Head of caudate nucleus (tissue), 42 donors: Measurements from ENCODE around the gene IL31.
"Not testable (repeated sequence)": the region's sequence is repeated elsewhere in the genome, so short reads cannot be mapped to it uniquely, and the experiment has no call there.

ENCODE experiments used
- DNase-seq, 42 donors: peaks; one replicate each; pipeline versions ENCODE4 v3.0.0 to v3.0.0-alpha.2; 2020 to 2021; ENCODE audit warnings: mixed read lengths in 7 of 42
- intact Hi-C: fragments of 100-400 bp; cut with DNase I; formaldehyde crosslinking; loops from one replicate; pipeline ENCODE4 v1.15.0; 2022

IL31 gene

DNA sequence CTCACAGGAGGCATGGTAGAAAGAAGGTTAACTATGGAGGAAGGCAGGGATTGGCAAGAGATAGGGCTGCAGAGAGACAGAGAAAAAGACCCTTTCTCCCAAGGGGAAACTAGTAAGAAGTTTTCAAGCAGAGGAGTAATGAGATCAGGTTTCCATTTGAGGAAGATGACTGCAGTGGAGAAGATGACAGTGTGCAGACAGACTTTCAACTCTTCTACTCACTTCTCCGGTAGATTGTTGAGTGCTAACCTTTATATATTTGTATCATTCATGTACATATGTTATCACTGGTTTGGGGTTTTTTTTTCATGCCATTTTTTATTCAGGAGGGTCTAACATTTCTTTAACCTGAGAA, 23.6 kb upstream of the IL31 start:
- no peak for DNase-seq
- intact Hi-C loops, result no loop called here

DNA sequence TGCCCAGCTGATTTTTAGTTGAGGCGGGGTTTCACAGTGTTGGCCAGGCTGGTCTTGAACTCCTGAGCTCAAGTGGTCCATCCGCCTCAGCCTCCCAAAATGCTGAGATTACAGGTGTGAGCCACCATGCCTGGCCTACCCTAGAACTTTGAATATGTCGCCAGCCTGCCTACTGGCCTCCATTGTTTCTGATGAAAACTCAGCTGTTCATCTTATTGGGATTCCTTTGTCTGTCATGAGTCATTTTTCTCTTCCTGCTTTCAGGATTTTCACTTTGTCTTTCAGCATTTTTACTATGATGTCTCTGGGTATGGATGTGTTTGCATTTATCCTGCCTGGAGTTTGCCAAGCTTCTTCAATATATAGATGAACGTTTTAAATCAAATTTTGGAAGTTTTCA, 21.4 kb upstream of the IL31 start:
- intact Hi-C loops, result no loop called here
- no peak for DNase-seq

DNA sequence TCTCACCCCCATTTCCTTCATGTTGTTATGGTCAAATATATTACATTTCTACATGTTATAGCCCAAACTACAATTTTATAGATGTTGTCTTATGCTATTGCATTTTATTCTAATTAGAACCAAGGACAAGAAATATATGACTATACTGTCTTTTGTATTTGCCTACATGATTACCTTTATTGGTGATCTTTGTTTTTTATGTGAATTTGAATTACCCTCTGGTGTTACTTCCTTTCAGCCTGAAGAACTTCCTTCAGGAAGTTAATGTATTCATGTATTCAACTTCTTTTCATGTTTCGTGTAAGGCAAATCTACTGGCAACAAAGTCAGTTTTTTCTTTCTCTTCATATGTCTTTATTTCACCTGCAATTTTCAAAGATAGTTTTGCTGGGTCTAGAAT, 20.8 kb upstream of the IL31 start:
- intact Hi-C loops, result no loop called here
- DNase-seq, result no peak

DNA sequence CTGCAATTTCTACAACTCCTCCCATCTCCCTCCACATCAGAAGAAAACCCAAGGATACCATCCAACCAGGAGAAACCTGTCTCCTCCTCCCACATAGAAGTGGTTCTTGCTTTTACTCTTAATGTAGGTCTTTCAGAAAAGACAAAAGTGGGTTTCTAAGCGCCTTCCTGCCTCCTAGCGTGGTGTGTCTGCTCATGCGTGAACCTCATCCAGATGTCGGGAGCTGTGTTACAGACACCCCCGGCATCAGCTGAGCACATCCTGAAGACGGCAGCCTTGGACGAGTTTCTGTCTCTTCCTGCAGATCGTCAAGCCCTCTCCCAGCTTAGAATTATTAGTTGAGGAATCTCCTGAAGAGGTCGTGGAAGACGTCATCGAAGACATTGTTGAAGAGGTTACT, 18.4 kb upstream of the IL31 start:
- DNase-seq, result peak in 25 of 42 donors; percentile 33 to 73 (median 49)
- intact Hi-C loops, result no loop called here

DNA sequence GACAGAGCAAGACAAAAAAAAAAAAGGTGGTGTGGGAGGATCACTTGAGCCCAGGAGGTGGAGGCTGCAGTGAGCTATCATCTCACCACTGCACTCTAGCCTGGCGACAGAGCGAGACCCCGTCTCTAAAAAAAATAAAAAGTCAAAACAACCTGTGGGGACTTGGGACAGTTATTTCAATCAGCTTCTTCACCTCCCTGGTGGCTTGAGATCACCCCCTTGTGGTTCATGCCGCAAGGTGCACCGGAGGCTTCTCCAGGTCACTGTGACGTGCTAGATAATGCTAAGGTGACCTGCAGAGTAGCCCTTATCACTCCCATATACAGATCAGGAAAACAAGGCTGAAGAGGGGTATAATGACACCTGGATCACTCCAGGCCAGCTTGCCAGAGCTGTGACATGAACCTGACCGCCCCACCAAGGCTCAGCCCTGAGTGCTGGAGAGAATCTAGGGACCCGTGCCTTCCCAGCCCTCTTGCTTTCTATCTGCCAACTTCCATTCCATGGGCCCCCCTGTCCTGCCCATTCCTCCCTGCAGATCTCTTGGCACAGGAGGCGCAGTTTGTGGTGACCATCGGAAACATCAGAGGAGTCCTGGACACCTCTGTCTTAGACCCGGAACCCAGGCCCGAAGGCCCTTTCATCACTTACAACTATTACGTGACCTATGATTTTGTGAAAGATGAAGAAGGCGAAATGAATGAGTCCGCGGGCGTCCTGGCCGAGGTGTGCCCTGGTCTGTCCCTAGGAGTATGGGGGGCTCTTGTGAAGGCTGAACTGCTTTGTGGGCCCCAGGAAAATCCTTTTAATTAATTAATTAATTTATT, 17.0 kb upstream of the IL31 start:
- peak in 30 of 42 donors; percentile 17 to 65 (median 50) for DNase-seq
- intact Hi-C loops, result no loop called here

DNA sequence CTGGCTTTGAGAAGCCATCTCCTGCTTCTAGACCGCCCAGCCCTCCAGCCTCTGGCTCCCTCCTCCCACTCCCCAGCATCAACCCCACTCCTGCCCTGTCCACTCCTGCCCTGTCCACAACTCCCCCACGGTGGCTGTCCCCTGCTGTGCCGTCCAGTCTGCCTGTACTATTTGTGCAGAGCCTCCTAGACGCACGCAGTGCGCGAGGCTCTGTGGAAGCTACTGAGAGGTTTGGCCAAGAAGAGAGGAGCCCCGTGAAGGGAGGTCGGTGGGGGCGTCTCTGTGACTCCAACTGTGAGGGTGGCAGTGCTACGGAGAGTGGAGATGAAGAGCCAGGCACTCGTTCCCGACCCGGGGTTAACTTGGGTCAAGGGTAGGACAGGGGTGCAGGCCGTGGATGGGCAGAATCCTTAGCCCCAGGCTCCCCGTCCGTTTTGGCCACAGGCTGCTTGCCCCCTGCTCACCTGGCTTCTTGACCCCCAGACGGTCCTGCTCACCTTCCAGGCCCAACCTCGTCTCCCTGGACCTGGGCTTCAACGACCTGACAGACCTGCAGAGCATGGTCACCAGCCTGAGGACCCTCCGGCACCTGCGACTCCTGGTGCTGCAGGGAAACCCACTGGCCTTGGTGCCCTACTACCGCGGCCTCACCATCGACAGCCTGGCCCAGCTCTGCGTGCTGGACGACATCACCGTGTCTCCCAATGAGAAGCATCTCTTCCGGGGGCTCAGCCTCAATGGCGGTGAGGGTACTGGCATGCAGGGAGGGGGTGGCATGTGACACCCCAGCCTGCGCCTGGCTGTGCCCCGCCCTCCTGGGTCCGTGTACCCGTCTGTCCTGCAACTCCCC, 15.8 kb upstream of the IL31 start:
- intact Hi-C loops, result no loop called here
- DNase-seq, result no peak

DNA sequence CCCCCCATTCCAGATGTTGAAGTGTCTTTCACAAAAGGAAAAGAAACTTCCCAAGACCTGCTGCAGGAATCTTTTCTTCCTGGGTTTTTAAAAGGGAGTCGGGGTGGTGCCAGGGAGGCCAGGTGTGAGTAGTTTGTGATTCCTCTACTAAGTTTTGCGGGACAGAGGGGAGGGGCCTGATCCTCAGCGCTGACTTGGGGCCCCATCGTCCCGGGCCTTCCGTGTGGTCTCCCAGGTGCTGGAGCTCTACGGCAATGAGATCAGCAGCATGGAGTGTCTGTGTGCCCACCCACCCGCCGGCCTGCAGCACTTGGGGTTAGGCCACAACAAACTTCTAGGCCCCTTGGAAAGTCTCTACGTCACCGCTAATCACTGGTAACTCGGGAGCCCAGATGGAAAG, 13.4 kb upstream of the IL31 start:
- DNase-seq, result no peak
- intact Hi-C loops, result no loop called here

DNA sequence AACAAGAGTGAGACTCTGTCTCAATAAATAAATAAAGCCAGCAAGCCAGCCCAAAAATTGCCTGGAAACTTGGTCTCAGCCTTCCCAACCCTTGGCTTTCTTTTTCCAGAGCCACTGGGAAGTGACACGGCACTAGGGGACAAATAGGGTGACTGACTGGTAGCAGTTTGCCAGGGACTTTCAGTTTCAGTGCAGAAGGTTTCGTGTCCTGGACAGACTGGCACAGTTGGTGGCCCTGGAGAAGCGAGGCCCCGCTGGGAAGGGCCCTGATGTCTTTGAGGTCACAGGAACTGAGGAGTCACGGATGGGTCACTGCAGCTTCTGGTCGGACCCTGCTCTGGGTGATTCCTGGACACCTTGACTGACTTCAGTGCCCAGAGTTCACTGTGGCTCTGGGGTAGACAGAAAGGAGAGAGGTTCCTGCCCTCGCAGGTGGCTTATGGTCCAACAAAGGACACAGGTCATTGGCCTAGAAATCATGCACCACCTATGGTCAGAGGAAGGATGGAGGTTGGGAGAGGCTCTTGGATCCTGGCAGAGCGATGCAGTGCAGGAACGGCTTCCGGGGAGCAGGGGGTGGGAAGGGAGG, 11.6 kb upstream of the IL31 start:
- no peak for DNase-seq
- intact Hi-C loops, result no loop called here

DNA sequence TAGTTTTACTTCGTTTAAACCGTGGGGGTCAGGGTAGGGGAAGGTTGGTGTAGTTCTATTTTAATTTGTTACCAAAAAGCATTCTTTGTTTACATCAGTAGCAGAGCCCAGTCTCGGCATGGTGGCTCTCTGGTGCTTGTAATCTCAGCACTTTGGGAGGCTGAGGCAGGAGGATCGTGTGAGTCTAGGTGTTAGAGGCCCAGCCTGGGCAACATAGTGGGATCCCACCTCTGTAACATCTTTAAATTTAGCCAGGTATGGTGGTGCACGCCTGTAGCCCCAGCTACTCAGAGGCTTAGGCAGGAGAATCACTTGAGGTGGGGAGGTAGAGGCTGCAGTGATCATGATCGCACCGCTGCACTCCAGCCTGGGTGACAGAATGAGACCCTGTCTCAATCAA, 11.1 kb upstream of the IL31 start:
- intact Hi-C loops, result no loop called here
- DNase-seq, result no peak

DNA sequence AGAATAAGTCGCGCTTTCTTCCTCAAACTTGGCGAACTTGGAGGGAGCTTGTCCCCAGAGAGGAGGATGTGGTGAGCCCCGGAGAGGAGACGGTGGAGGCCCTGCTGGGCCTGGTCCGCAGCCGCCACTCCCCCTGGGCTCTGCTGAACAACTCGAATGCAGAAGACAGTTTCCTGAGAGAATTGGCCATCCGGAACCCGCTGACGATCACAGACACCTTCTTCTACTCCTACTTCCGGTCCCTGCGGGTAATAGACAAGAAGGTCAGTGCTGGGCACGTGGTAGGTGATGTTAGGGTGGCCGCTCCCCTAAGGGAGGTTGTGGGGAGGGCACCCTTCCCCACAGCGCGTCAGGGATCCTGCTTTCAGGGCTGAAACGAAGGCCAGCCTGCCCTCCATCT, 10.5 kb upstream of the IL31 start:
- intact Hi-C loops, result no loop called here

DNA sequence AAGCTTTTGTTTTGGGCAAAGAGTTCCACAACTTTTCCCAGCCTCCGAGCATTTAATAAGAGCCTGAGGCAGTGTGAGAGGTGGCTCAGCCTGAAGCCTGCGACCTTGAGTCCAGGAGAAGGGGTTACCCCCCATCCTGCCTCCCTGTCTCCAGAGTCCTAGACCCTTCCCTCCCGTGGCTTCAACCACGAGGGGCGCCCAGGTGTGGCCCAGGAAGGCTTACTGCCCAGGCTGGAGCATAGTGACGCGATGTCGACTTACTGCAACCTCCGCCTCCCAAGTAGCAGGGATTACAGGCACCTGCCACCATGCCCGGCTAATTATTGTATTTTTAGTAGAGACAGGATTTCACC, 9.5 kb upstream of the IL31 start:
- intact Hi-C loops, result no loop called here
- DNase-seq, result no peak

More for the DNA sequence above, 10.5 kb upstream of the IL31 start:
- no peak for DNase-seq

DNA sequence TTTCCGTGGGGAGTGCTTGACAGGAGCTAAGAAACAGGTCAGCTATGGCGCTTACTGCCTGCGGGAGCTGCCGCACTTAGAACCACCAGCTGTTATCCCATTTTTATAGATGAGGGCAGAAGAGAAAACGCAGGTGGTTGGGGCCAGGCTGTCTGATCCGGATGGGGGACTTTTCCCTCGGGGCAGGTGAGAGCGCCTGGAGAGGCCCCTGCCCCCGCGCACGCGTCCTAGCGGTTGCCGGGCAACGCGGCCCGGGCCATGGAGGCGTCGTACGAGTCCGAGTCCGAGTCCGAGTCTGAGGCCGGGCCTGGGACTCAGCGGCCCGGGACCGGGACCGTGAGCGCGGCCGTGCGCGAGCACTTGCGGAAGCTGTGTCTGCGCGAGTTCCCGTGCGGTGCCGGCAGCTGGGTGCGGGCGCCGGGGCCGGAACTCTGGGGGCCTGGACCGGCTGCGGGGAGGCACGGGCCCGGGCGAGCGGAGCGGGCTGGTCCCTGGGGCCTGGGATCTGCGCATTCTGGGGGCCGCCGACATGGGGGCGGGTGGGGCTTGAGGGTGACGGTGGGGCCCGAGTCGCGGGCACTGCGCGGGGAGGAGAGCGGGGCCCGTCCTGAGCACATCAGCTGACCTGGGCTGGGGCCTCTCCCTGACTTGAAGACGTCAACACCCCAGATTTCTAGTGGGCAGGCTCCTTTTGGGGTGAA, 9.0 kb upstream of the IL31 start, which contains the start of gene LRRC43:
Gene LRRC43 (plus strand): TSS at position 237 of the 701 bp plus-strand sequence. CDS start 22 bp downstream, at position 259.
- peak in 32 of 42 donors; percentile 20 to 65 (median 41) for DNase-seq
- intact Hi-C loops, result no loop called here

DNA sequence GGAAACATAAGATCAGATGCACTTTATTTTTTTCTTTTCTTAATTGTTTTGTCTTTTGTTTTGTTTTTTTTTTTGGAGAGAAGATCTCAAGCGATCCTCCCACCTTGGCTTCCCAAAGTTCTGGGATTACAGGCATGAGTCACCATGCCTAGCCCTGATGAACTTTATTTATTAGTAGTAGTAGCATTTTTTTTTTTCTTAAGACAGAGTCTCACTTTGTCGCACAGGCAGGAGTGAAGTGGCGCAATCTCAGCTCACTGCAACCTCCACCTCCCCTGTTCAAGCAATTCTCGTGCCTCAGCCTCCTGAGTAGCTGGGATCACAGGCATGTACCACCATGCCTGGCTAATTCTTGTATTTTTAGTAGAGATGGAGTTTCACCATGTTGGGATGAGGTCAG, 2.5 kb upstream of the IL31 start:
- intact Hi-C loops, DNase-seq: not testable (repeated sequence)

DNA sequence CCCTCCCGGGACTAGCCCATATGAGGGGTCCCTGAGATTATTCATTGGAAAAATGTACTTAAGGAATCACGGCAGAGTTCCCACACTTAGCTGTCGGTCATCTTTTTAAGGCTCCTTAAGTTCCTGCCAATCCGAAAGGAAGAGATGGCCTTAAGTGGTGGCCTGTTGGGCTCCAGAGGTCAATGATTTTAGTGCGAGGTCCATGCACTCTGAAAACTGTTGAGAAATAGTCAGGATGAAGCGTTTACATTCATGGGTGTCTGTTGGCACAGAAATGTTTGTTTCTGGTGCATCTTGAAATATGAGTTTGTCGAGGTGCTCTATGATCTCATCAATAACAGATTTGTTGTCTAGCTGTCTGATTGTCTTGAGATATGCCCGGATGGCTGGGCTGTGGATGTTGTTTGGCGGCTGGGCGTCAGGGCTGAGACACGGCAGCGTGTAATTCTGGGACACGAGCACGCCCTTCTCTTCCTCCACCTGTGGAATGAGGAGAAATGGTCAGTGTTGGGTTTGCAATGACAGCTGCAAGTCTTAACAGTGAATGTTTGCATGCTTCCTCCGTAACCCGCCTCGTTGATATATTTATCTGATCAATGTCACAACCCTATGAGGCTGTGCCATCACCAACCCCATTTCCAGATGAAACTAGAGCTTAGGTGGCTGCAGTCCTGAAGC, 1.6 kb downstream of the IL31 start:
- DNase-seq, result no peak
- intact Hi-C loops, result no loop called here

DNA sequence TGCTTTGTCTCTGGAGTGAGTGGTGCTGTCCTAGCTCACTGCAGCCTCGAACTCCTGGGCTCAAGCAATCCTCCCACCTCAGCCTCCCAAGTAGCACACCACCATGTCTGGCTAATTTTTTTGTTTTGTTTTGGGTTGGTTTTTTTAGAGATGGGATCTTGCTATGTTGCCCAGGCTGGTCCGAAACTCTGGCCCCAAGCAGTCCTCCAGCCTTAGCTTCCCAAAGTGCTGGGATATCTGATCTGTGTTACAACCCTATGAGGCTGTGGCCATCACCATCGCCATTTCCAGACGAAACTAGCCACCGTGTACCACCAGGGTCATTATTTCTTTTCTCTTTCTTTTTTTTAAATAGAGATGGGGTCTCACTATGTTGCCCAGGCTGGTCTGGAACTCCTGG, 2.6 kb downstream of the IL31 start:
- intact Hi-C loops, result no loop called here
- no peak for DNase-seq

DNA sequence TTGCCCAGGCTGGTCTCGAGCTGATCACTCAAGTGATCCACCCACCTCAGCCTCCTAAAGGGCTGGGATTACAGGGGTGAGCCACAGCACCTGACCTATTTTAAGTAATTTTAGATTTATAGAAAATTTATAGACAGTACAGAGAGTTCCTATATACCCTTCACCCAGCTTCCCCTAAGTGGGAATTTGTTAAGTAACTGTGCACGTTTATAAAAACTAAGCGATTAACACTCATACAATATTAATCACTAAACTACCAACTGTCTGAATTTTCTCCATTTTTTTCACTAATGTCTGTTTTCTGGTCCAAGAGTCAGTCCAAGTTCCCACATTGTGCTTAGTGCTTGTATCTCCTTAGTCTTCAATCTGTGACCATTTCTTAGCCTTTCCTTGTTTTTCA, 5.5 kb downstream of the IL31 start:
- intact Hi-C loops, result no loop called here
- DNase-seq, result no peak

DNA sequence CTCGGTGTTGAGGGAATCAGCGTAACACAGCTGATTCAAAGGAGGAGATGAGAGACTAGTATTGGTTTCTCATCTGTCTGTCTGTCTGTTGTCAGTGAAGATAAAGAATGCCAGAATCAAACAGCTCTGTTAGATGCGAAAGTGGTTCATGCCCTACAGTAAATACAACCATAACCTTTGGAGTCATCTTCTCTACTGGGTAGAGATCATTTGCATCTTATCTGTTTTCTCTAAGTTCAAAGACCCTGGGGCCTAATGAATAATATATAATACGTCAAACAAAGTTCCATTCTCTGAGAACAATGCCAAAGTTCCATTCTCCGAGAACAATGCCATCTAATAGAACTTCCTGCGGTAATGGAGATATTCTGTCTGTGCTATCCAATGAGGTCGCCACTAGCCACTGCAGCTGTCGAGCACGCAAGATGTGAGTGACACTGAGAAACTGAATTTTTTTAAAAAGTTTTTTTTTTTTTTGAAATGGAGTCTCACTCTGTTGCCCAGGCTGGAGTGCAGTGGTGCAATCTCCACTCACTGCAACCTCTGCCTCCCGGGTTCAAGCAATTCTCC, 6.6 kb downstream of the IL31 start:
- no peak for DNase-seq
- intact Hi-C loops, result no loop called here

DNA sequence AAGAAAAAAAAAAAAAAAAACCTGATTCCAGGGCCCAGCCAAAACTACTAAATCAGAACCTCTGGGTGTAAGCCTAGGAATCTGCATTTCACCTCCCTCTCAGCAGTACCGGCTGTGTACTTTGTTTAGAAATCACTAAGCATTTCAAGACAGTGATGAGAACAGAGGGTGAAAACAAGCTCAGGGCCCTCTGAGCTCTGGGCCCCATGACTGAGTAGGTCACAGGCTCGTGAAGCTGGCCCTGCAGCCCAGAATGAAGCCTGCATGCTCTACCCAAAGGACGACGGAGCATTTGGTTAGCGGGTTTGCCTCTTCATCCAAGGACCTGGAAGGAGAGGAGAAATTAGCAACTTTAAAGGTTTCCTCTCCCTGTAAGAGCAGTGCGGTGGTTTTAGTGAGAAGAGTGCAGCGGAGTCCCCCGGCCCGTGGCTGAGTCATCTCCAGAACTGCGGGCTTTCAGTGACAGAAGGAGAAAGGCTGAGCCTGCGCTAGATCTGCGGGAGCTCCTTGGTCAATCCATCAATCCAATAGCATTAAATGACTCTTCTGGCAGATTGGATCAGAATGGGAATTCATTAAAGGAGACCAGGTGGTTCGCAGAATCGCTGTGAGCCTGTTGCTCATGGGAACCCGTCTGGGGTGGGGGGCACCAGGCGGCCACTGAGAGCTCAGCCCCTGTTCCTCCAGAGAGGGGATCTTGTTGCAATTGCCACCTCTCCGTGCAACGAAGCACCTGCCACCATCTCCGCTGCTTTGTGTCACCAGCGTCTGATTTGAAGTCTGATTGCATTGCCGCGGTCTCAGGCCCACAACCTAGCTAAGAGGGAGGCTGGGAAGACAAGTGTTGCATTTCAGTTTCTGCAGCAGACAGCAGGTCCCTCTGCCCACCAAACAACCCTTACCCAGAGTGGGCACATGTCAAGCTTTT, 7.3 kb downstream of the IL31 start:
- DNase-seq, result no peak
- intact Hi-C loops, result no loop called here
